GM12891 (cell line): ENCODE results near the gene KLHL12.

Experiments
- PAX5 ChIP-seq: IDR thresholded peaks from 2 replicates; pipeline ENCODE4 v1.6.1; 2011; ENCODE audit warnings: low read length, moderate library complexity, mild to moderate bottlenecking; ENCODE audit not compliant: insufficient read depth, severe bottlenecking
- POLR2A ChIP-seq: IDR thresholded peaks from 2 replicates; pipeline ENCODE4 v1.6.1; 2011; ENCODE audit warnings: low read depth, low read length, control low read depth
- POLR2AphosphoS5 ChIP-seq: IDR thresholded peaks from 2 replicates; pipeline ENCODE4 v1.6.1; 2011; ENCODE audit warnings: low read depth, low read length, control low read depth
- SPI1 ChIP-seq: IDR thresholded peaks from 2 replicates; pipeline ENCODE4 v1.6.1; 2011; ENCODE audit warnings: low read depth, low read length, control low read depth
- TAF1 ChIP-seq: IDR thresholded peaks from 2 replicates; pipeline ENCODE4 v1.6.1; 2011; ENCODE audit warnings: low read depth, low read length, control low read depth

DNA sequence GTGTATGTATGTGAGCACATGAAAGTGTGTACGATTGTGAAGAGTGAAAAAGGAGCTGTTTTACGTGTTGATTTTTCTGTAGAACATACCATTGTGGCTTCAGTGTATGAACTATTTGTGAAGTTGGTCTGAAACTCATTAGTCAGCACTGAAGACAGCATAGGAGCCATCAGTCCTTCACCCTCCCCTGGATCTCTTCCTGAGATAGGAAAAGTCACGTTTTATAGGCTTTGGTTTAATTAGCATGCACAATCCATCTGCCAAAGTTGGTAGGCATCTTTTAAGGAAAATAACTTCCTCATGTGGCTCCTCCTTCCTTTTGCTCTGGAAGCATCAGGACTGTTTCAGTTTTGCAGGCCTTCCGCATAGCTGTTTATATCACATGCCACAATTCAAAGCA is 36.6 kb downstream of the KLHL12 start:
- TF ChIP-seq POLR2A (no peak), TAF1 (no peak), POLR2AphosphoS5 (no peak), SPI1 (no peak), PAX5 (no peak)
